K562 (cell line): ENCODE results near the gene PSME4. TPM values are rescaled to one million over a fixed set of nuclear protein-coding genes. Genes with fewer than 3 reads are reported as not detected.

Experiments used
- ATAC-seq: fragments of 200-7000 bp; cut with Tn5 transposase; 3 replicates; pipeline ENCODE4 v1.9.1; 2020; ENCODE audit warnings: moderate library complexity
- BruUV-seq: library from RNA; stranded (reverse); fragments of 400-500 nt; replicated peaks from 2 replicates; lab custom pipeline; 2021; lab: Mats Ljungman, UMichigan
- CTCF ChIA-PET: fragments of 300-600 bp; formaldehyde crosslinking; extraction: SDS; loops from one replicate; lab custom pipeline; 2021; ENCODE audit warnings: low intra/inter-chr PET ratio; lab: Yijun Ruan, JAX
- POLR2A ChIA-PET: fragments of 300-600, 350-650 bp; sonication (Branson Sonifier 250); formaldehyde crosslinking; extraction: SDS; loops from one replicate; lab custom pipeline; 2021; ENCODE audit warnings: antibody characterized with exemption, inconsistent platforms; lab: Yijun Ruan, JAX
- DNase-seq, 4 experiments: peaks; one replicate each; pipeline versions ENCODE4 v3.0.0 to v3.0.0-alpha.2; 2011 to 2018; ENCODE audit warnings: low spot score in 3 of 4, mixed read lengths in 3 of 4; ENCODE audit errors: extremely low read depth in 1 of 4
- FAIRE-seq: peaks from 2 replicates; lab custom pipeline; 2011; peaks lifted over from hg19 to GRCh38; lab: Jason Lieb, UNC
- H2AFZ ChIP-seq: 2 replicates; pipeline ENCODE4 v1.6.0; 2011; ENCODE audit warnings: low read depth, low read length, control low read depth, inconsistent platforms
- H3K27ac ChIP-seq: fragments of 200-600 bp; 3 replicates; pipeline ENCODE4 v1.8.0; 2011; ENCODE audit warnings: low read depth, mild to moderate bottlenecking, control low read depth, inconsistent platforms, low read length, moderate library complexity, mixed read lengths; ENCODE audit errors: extremely low read depth
- H3K27me3 ChIP-seq, 2 experiments: fragments of 300-600 bp in 1 of 2; 2 replicates in 1 of 2; 3 replicates in 1 of 2; pipeline versions ENCODE4 v1.6.0 to v1.8.0; 2011; ENCODE audit warnings: inconsistent platforms in 2 of 2, low read length in 2 of 2, mild to moderate bottlenecking in 1 of 2, mixed read lengths in 1 of 2, moderate library complexity in 1 of 2; ENCODE audit not compliant: control insufficient read depth in 2 of 2, insufficient read depth in 2 of 2
- H3K36me3 ChIP-seq: fragments of 300-600 bp; 3 replicates; pipeline ENCODE4 v1.8.0; 2011; ENCODE audit warnings: mild to moderate bottlenecking, low read length, inconsistent platforms; ENCODE audit not compliant: control insufficient read depth, insufficient read depth
- H3K4me1 ChIP-seq, 2 experiments: fragments of 200-600 bp in 1 of 2; replicated peaks in 1 of 2; 2 replicates in 1 of 2; 3 replicates in 1 of 2; pipeline versions ENCODE4 v1.5.1 to v1.8.0; 2011; ENCODE audit warnings: inconsistent platforms in 2 of 2, low read length in 2 of 2, mild to moderate bottlenecking in 1 of 2, mixed read lengths in 1 of 2, moderate library complexity in 1 of 2; ENCODE audit not compliant: control insufficient read depth in 2 of 2, insufficient read depth in 2 of 2
- H3K4me2 ChIP-seq: 2 replicates; pipeline ENCODE4 v1.6.1; 2011; ENCODE audit warnings: low read length, control low read depth, inconsistent platforms, mixed read lengths; ENCODE audit not compliant: insufficient read depth
- H3K4me3 ChIP-seq: fragments of 200-600 bp; sonication (generic), shearing (Covaris generic); 2 replicates; pipeline ENCODE4 v1.5.1; 2016; ENCODE audit warnings: control low read depth, inconsistent platforms
- H3K79me2 ChIP-seq: fragments of 200-600 bp; 3 replicates; pipeline ENCODE4 v1.8.0; 2011; ENCODE audit warnings: low read length, inconsistent platforms; ENCODE audit not compliant: control insufficient read depth, insufficient read depth
- H3K9ac ChIP-seq, 2 experiments: 2 replicates each; pipeline versions ENCODE4 v1.6.0 to v1.6.1; 2011; ENCODE audit warnings: low read depth in 2 of 2, low read length in 2 of 2, control low read depth in 1 of 2, inconsistent platforms in 1 of 2, mild to moderate bottlenecking in 1 of 2, mixed read lengths in 1 of 2; ENCODE audit not compliant: insufficient read depth in 1 of 2
- H3K9me1 ChIP-seq: one replicate; pipeline ENCODE4 v1.6.0; 2011; ENCODE audit warnings: inconsistent platforms, mild to moderate bottlenecking, low read length, moderate library complexity; ENCODE audit not compliant: control insufficient read depth, insufficient read depth
- H3K9me3 ChIP-seq: replicated peaks from 2 replicates; pipeline ENCODE4 v1.5.1; 2011; ENCODE audit warnings: low read depth, low read length, inconsistent platforms; ENCODE audit not compliant: control insufficient read depth, insufficient read depth
- H4K20me1 ChIP-seq: replicated peaks from 2 replicates; pipeline ENCODE4 v1.6.1; 2011; ENCODE audit warnings: low read length, inconsistent platforms, mixed read lengths; ENCODE audit not compliant: control insufficient read depth, insufficient read depth
- BRD9 ChIP-seq: fragments of 450-650 bp; IDR thresholded peaks from 2 replicates; pipeline ENCODE4 v1.6.1; 2018; ENCODE audit warnings: low read depth; ENCODE audit not compliant: partially characterized antibody
- CTCFL ChIP-seq: IDR thresholded peaks from 2 replicates; pipeline ENCODE4 v1.6.1; 2011; ENCODE audit warnings: borderline replicate concordance, low read depth, mild to moderate bottlenecking, moderate library complexity, low read length; ENCODE audit not compliant: insufficient read depth, poor library complexity, severe bottlenecking
- HMG20A ChIP-seq: fragments of 450-650 bp; formaldehyde crosslinking; conservative IDR thresholded peaks from 2 replicates; pipeline ENCODE4 v1.4.0; 2020; ENCODE audit warnings: mild to moderate bottlenecking, mixed read lengths
- KDM5B ChIP-seq: fragments of 200-600 bp; sonication (generic); IDR thresholded peaks from 2 replicates; pipeline ENCODE4 v1.6.1; 2012; ENCODE audit warnings: low read depth, mild to moderate bottlenecking, moderate library complexity, low read length, control low read depth, inconsistent platforms; ENCODE audit not compliant: insufficient replicate concordance
- RBM34 ChIP-seq: fragments of 200-400 bp; formaldehyde crosslinking; IDR thresholded peaks from 2 replicates; pipeline ENCODE4 v1.6.1; 2018; ENCODE audit warnings: low read length, borderline replicate concordance; ENCODE audit not compliant: insufficient read depth
- U2AF1 ChIP-seq: fragments of 200-400 bp; formaldehyde crosslinking; optimal IDR thresholded peaks from 2 replicates; pipeline ENCODE3; 2017; ENCODE audit warnings: mild to moderate bottlenecking, low read depth, low read length, moderate library complexity
- WGBS: fragments of 100-300 bp; shearing (Covaris generic); methylation state at CpG from one replicate; pipeline ENCODE4 v1.1.6; 2016; ENCODE audit warnings: low coverage, mixed read lengths; ENCODE audit not compliant: insufficient coverage; ENCODE audit errors: missing lambda C conversion rate; 5-methylcytosine and 5-hydroxymethylcytosine counted together
- in situ Hi-C: fragments of 300-500 bp; cut with MboI; formaldehyde crosslinking; loops from 4 replicates; pipeline ENCODE4 v1.15.0; 2018; ENCODE audit warnings: inconsistent platforms, mixed read lengths
- intact Hi-C: fragments of 100-400 bp; cut with micrococcal nuclease; formaldehyde crosslinking; loops from 2 replicates; pipeline ENCODE4 v1.14.2; 2022
- polyA plus RNA-seq, 8 experiments: library from polyadenylated mRNA; depleted of rRNA in 4 of 8; stranded (reverse) in 5 of 8; unstranded in 3 of 8; fragments of >200 nt; fragmentation: Nextera tagmentation in 2 of 8; fragmentation: Illumina TruSeq in 1 of 8; extraction: Ambion mirVana in 2 of 8; extraction: Trizol in 1 of 8; gene quantifications; 2 replicates each; pipeline versions ENCODE4 v1.2.1 to v1.2.3, GENCODE V29; 2011 to 2014; ENCODE audit warnings: inconsistent platforms in 1 of 8, missing spikeins in 1 of 8
- total RNA-seq, 7 experiments: library from RNA; depleted of rRNA in 6 of 7; stranded (reverse); fragments of >200 nt in 6 of 7; fragmentation: Illumina TruSeq in 2 of 7; extraction: Trizol in 2 of 7; gene quantifications; 2 replicates each; pipeline versions ENCODE4 v1.2.1 to v1.2.3, GENCODE V29; 2011 to 2021; ENCODE audit warnings: low replicate concordance in 1 of 7

PSME4 gene
- total and polyA plus RNA-seq, 9 of the 15 experiments (the other 6 are each of a cell fraction or from before 2014, with no cell fraction given), result 24.3 to 77.8 (median 40.5) TPM

GRCh38 chr2:53821810-53822209, 149.0 kb downstream of the PSME4 start (continued):
- TF ChIP-seq BRD9, result no peak
- no peak for TF ChIP-seq HMG20A (CRISPR knock-in tag)
- TF ChIP-seq CTCFL, result no peak

GRCh38 chr2:53820711-53821110, 150.1 kb downstream of the PSME4 start:
- 60% methylated on average over 4 of the region's 4 CpGs for WGBS
- no peaks in the 10 kb centered on the region for H3K9me3 ChIP-seq
- no peaks in the 10 kb centered on the region for H3K79me2 ChIP-seq
- POLR2A ChIA-PET, result interaction anchor here (0.7 kb wide), 1 partner anchor 13 kb away, joined by 3 read pairs; no protein-coding TSS in a partner anchor
- intact Hi-C loops, result loop anchor here (10.0 kb wide), 2 partner anchors 226 to 396 kb away; no protein-coding TSS in a partner anchor
- no peaks in the 10 kb centered on the region; a peak in 1 of 5 replicates for H3K4me1 ChIP-seq
- no peak overlapping the region for H2AFZ ChIP-seq
- CTCF ChIA-PET, result no interaction called here
- TF ChIP-seq U2AF1 (no peak), KDM5B (no peak), RBM34 (no peak)
- H3K27me3 ChIP-seq, result no peaks in the 10 kb centered on the region
- in situ Hi-C loops, result no loop called here
- no peaks in the 10 kb centered on the region for H3K9me1 ChIP-seq
- H4K20me1 ChIP-seq, result no peaks in the 10 kb centered on the region
- no peak overlapping the region for H3K9ac ChIP-seq
- H3K4me3 ChIP-seq, result no peak overlapping the region
- ATAC-seq (peak; percentile 50), DNase-seq (no peak), FAIRE-seq (no peak)
- no peak overlapping the region for H3K27ac ChIP-seq
- peaks cover 27% of the 10 kb centered on the region; the same call in 2 of the 3 replicates for H3K36me3 ChIP-seq
- H3K4me2 ChIP-seq, result no peak overlapping the region
- no TSS peak for BruUV-seq
